ENCODE measurements around the gene CAMTA1.

The CAMTA1 gene

GRCh38 chr1:7528386-7529198, 743.3 kb downstream of the CAMTA1 start:
- Histone ChIP-seq H3K9ac (ENCODE audit: low read length in 5 of 5) (no peak overlapping the region), H3K4me1 (ENCODE audit: control insufficient read depth in 5 of 5, insufficient read depth in 5 of 5, low read length in 5 of 5) (no peaks in the 10 kb centered on the region), H3K27ac (ENCODE audit: low read depth, low read length) (no peak overlapping the region), H3K27me3 (ENCODE audit: control insufficient read depth in 5 of 5, insufficient read depth in 4 of 5, low read length in 5 of 5) (peaks cover 0 to 11% (median 7%) of the 10 kb centered on the region in 5 donors), H3K9me3 (ENCODE audit: control insufficient read depth in 5 of 5, low read length in 5 of 5) (no peaks in the 10 kb centered on the region), H3K4me3 (ENCODE audit: low read depth in 1 of 5, low read length in 5 of 5) (no peak overlapping the region), H3K36me3 (ENCODE audit: control insufficient read depth in 5 of 5, insufficient read depth in 5 of 5, low read length in 5 of 5) (no peaks in the 10 kb centered on the region)

GRCh38 chr1:7529917-7530316, 744.7 kb downstream of the CAMTA1 start:
- H3K4me3 ChIP-seq (ENCODE audit: low read depth in 1 of 5, low read length in 5 of 5), result no peak overlapping the region
- H3K9me3 ChIP-seq (ENCODE audit: control insufficient read depth in 5 of 5, low read length in 5 of 5), result no peaks in the 10 kb centered on the region

GRCh38 chr1:7531562-7532340, 746.5 kb downstream of the CAMTA1 start:
- Histone ChIP-seq H3K27me3 (ENCODE audit: control insufficient read depth in 5 of 5, insufficient read depth in 4 of 5, low read length in 5 of 5) (peaks cover 7 to 21% (median 15%) of the 10 kb centered on the region in 5 donors), H3K4me3 (ENCODE audit: low read depth in 1 of 5, low read length in 5 of 5) (no peak overlapping the region), H3K36me3 (ENCODE audit: control insufficient read depth in 5 of 5, insufficient read depth in 5 of 5, low read length in 5 of 5) (no peaks in the 10 kb centered on the region), H3K4me1 (ENCODE audit: control insufficient read depth in 5 of 5, insufficient read depth in 5 of 5, low read length in 5 of 5) (peaks cover 0 to 6% (median 0%) of the 10 kb centered on the region in 5 donors), H3K27ac (ENCODE audit: low read depth, low read length) (no peak overlapping the region), H3K9ac (ENCODE audit: low read length in 5 of 5) (no peak overlapping the region), H3K9me3 (ENCODE audit: control insufficient read depth in 5 of 5, low read length in 5 of 5) (no peaks in the 10 kb centered on the region)

More at GRCh38 chr1:7529917-7530316, 744.7 kb downstream of the CAMTA1 start:
- H3K4me1 ChIP-seq (ENCODE audit: control insufficient read depth in 5 of 5, insufficient read depth in 5 of 5, low read length in 5 of 5), result peaks cover 0 to 6% (median 0%) of the 10 kb centered on the region in 5 donors
- peaks cover 3 to 15% (median 11%) of the 10 kb centered on the region in 5 donors for H3K27me3 ChIP-seq (ENCODE audit: control insufficient read depth in 5 of 5, insufficient read depth in 4 of 5, low read length in 5 of 5)
- H3K9ac ChIP-seq (ENCODE audit: low read length in 5 of 5), result no peak overlapping the region
- no peak overlapping the region for H3K27ac ChIP-seq (ENCODE audit: low read depth, low read length)
- H3K36me3 ChIP-seq (ENCODE audit: control insufficient read depth in 5 of 5, insufficient read depth in 5 of 5, low read length in 5 of 5), result no peaks in the 10 kb centered on the region

GRCh38 chr1:7533006-7533405, 747.8 kb downstream of the CAMTA1 start:
- no peak overlapping the region for H3K27ac ChIP-seq (ENCODE audit: low read depth, low read length)
- no peak overlapping the region for H3K4me3 ChIP-seq (ENCODE audit: low read depth in 1 of 5, low read length in 5 of 5)

GRCh38 chr1:7534061-7534825, 749.0 kb downstream of the CAMTA1 start:
- Histone ChIP-seq H3K27ac (ENCODE audit: low read depth, low read length) (no peak overlapping the region), H3K4me1 (ENCODE audit: control insufficient read depth in 5 of 5, insufficient read depth in 5 of 5, low read length in 5 of 5) (peaks cover 0 to 8% (median 0%) of the 10 kb centered on the region in 5 donors), H3K9me3 (ENCODE audit: control insufficient read depth in 5 of 5, low read length in 5 of 5) (peaks cover 0 to 2% (median 0%) of the 10 kb centered on the region in 5 donors), H3K4me3 (ENCODE audit: low read depth in 1 of 5, low read length in 5 of 5) (no peak overlapping the region), H3K36me3 (ENCODE audit: control insufficient read depth in 5 of 5, insufficient read depth in 5 of 5, low read length in 5 of 5) (no peaks in the 10 kb centered on the region), H3K9ac (ENCODE audit: low read length in 5 of 5) (no peak overlapping the region), H3K27me3 (ENCODE audit: control insufficient read depth in 5 of 5, insufficient read depth in 4 of 5, low read length in 5 of 5) (peaks cover 14 to 23% (median 15%) of the 10 kb centered on the region in 5 donors)

More at GRCh38 chr1:7533006-7533405, 747.8 kb downstream of the CAMTA1 start:
- Histone ChIP-seq H3K4me1 (ENCODE audit: control insufficient read depth in 5 of 5, insufficient read depth in 5 of 5, low read length in 5 of 5) (peaks cover 0 to 6% (median 0%) of the 10 kb centered on the region in 5 donors), H3K9me3 (ENCODE audit: control insufficient read depth in 5 of 5, low read length in 5 of 5) (peaks cover 0 to 2% (median 0%) of the 10 kb centered on the region in 5 donors), H3K9ac (ENCODE audit: low read length in 5 of 5) (no peak overlapping the region), H3K36me3 (ENCODE audit: control insufficient read depth in 5 of 5, insufficient read depth in 5 of 5, low read length in 5 of 5) (no peaks in the 10 kb centered on the region), H3K27me3 (ENCODE audit: control insufficient read depth in 5 of 5, insufficient read depth in 4 of 5, low read length in 5 of 5) (peaks cover 14 to 25% (median 15%) of the 10 kb centered on the region in 5 donors)

GRCh38 chr1:7535016-7535415, 749.8 kb downstream of the CAMTA1 start:
- H3K4me3 ChIP-seq (ENCODE audit: low read depth in 1 of 5, low read length in 5 of 5), result no peak overlapping the region

GRCh38 chr1:7535934-7536878, 751.0 kb downstream of the CAMTA1 start:
- H3K9ac ChIP-seq (ENCODE audit: low read length in 5 of 5), result no peak overlapping the region
- H3K4me1 ChIP-seq (ENCODE audit: control insufficient read depth in 5 of 5, insufficient read depth in 5 of 5, low read length in 5 of 5), result peaks cover 0 to 13% (median 0%) of the 10 kb centered on the region in 5 donors
- H3K36me3 ChIP-seq (ENCODE audit: control insufficient read depth in 5 of 5, insufficient read depth in 5 of 5, low read length in 5 of 5), result no peaks in the 10 kb centered on the region
- peaks cover 0 to 2% (median 0%) of the 10 kb centered on the region in 5 donors for H3K9me3 ChIP-seq (ENCODE audit: control insufficient read depth in 5 of 5, low read length in 5 of 5)
- H3K27me3 ChIP-seq (ENCODE audit: control insufficient read depth in 5 of 5, insufficient read depth in 4 of 5, low read length in 5 of 5), result peaks cover 13 to 21% (median 15%) of the 10 kb centered on the region in 5 donors
- H3K27ac ChIP-seq (ENCODE audit: low read depth, low read length), result no peak overlapping the region
- no peak overlapping the region for H3K4me3 ChIP-seq (ENCODE audit: low read depth in 1 of 5, low read length in 5 of 5)

More at GRCh38 chr1:7535016-7535415, 749.8 kb downstream of the CAMTA1 start:
- Histone ChIP-seq H3K4me1 (ENCODE audit: control insufficient read depth in 5 of 5, insufficient read depth in 5 of 5, low read length in 5 of 5) (peaks cover 0 to 13% (median 0%) of the 10 kb centered on the region in 5 donors), H3K36me3 (ENCODE audit: control insufficient read depth in 5 of 5, insufficient read depth in 5 of 5, low read length in 5 of 5) (no peaks in the 10 kb centered on the region), H3K27me3 (ENCODE audit: control insufficient read depth in 5 of 5, insufficient read depth in 4 of 5, low read length in 5 of 5) (peaks cover 14 to 21% (median 15%) of the 10 kb centered on the region in 5 donors), H3K27ac (ENCODE audit: low read depth, low read length) (no peak overlapping the region), H3K9ac (ENCODE audit: low read length in 5 of 5) (no peak overlapping the region), H3K9me3 (ENCODE audit: control insufficient read depth in 5 of 5, low read length in 5 of 5) (peaks cover 0 to 2% (median 0%) of the 10 kb centered on the region in 5 donors)

- Histone ChIP-seq H3K9me3 (ENCODE audit: control insufficient read depth in 5 of 5, low read length in 5 of 5) (peaks cover 0 to 2% (median 0%) of the 10 kb centered on the region in 5 donors), H3K4me3 (ENCODE audit: low read depth in 1 of 5, low read length in 5 of 5) (no peak overlapping the region), H3K4me1 (ENCODE audit: control insufficient read depth in 5 of 5, insufficient read depth in 5 of 5, low read length in 5 of 5) (peaks cover 0 to 13% (median 0%) of the 10 kb centered on the region in 5 donors), H3K9ac (ENCODE audit: low read length in 5 of 5) (no peak overlapping the region), H3K27me3 (ENCODE audit: control insufficient read depth in 5 of 5, insufficient read depth in 4 of 5, low read length in 5 of 5) (peaks cover 10 to 21% (median 18%) of the 10 kb centered on the region in 5 donors), H3K27ac (ENCODE audit: low read depth, low read length) (no peak overlapping the region), H3K36me3 (ENCODE audit: control insufficient read depth in 5 of 5, insufficient read depth in 5 of 5, low read length in 5 of 5) (no peaks in the 10 kb centered on the region)
These were observed 751.8 kb downstream of the CAMTA1 start for GRCh38 chr1:7536891-7537591.

Measured in subcutaneous abdominal adipose tissue (tissue), 5 donors.